MCF 10A (cell line): Measurements from ENCODE around the gene SAMD4A. TPM values are rescaled to one million over a fixed set of nuclear protein-coding genes. Genes with fewer than 3 reads are reported as not detected.

Source experiments
- BruUV-seq: library from RNA; stranded (reverse); fragments of 400-500 nt; replicated peaks from 2 replicates; lab custom pipeline; 2021; lab: Mats Ljungman, UMichigan
- CTCF ChIA-PET: fragments of 300-600 bp; sonication (Branson Sonifier 250); formaldehyde crosslinking; extraction: SDS; loops from one replicate; lab custom pipeline; 2021; ENCODE audit warnings: antibody characterized with exemption, inconsistent platforms; lab: Yijun Ruan, JAX
- POLR2A ChIA-PET: fragments of 300-600, 350-650 bp; sonication (Branson Sonifier 250); formaldehyde crosslinking; extraction: SDS; loops from one replicate; lab custom pipeline; 2020; ENCODE audit warnings: antibody characterized with exemption, inconsistent platforms; lab: Yijun Ruan, JAX
- DNase-seq: peaks from one replicate; pipeline ENCODE4 v3.0.0-alpha.2; 2018; ENCODE audit not compliant: unreplicated experiment
- H3K27ac Mint-ChIP-seq: one replicate; pipeline ENCODE4 v1.8.0; 2022; ENCODE audit warnings: mild to moderate bottlenecking, low read depth, mixed read lengths; ENCODE audit not compliant: unreplicated experiment
- H3K27me3 Mint-ChIP-seq: one replicate; pipeline ENCODE4 v1.8.0; 2022; ENCODE audit warnings: mixed read lengths; ENCODE audit not compliant: insufficient read depth, unreplicated experiment
- H3K36me3 Mint-ChIP-seq: one replicate; pipeline ENCODE4 v1.8.0; 2022; ENCODE audit warnings: mild to moderate bottlenecking, moderate library complexity, mixed read lengths; ENCODE audit not compliant: insufficient read depth, unreplicated experiment
- H3K4me1 Mint-ChIP-seq: one replicate; pipeline ENCODE4 v1.8.0; 2022; ENCODE audit warnings: mixed read lengths; ENCODE audit not compliant: insufficient read depth, unreplicated experiment
- H3K4me3 Mint-ChIP-seq: one replicate; pipeline ENCODE4 v1.8.0; 2022; ENCODE audit warnings: mild to moderate bottlenecking, moderate library complexity, mixed read lengths; ENCODE audit not compliant: unreplicated experiment
- H3K9me3 Mint-ChIP-seq: one replicate; pipeline ENCODE4 v1.8.0; 2022; ENCODE audit warnings: mixed read lengths; ENCODE audit not compliant: unreplicated experiment
- intact Hi-C: fragments of 100-400 bp; cut with micrococcal nuclease; formaldehyde crosslinking; loops from 2 replicates; pipeline ENCODE4 v1.14.1; 2022
- total RNA-seq: library from RNA; stranded (reverse); gene quantifications from 2 replicates; pipeline ENCODE4 v1.2.3, GENCODE V29; 2022
- TF ChIP-seq, protein P1 (sequence below): fragments of 200-600 bp; IDR thresholded peaks from one replicate; pipeline ENCODE4 v1.8.0; 2022; ENCODE audit warnings: antibody characterized with exemption, mild to moderate bottlenecking; ENCODE audit not compliant: unreplicated experiment

The SAMD4A gene
- total RNA-seq, 1 experiment from 2014 or later, result 63.5 TPM

DNA sequence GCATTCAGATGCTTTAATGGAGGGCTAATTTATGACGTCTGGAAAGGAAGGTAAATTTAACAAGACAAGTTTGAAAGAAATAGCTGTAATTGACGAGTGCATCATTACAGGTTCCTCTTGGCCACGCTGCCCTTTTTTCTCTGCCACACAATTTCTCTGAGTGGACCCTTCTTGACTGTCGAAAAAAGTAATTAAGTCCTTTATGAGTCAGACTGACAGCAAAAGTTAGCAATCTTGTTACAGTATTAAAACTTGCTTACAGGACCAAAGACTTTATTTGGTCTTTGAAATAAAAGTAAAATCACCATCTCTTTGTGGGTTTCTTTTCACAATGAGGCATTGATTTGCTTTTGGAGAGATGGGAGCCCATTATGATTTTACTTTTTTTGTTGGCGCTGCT lies 42.6 kb downstream of the SAMD4A start:
- no peaks in the 10 kb centered on the region for H3K36me3 Mint-ChIP-seq
- H3K4me1 Mint-ChIP-seq, result peaks cover 26% of the 10 kb centered on the region
- CTCF ChIA-PET, result no interaction called here
- POLR2A ChIA-PET, result interaction anchor here (1.6 kb wide), 1 partner anchor 44 kb away, joined by 3 read pairs; no protein-coding TSS in a partner anchor
- H3K4me3 Mint-ChIP-seq, result no peak overlapping the region
- no TSS peak for BruUV-seq
- TF ChIP-seq, protein P1, sequence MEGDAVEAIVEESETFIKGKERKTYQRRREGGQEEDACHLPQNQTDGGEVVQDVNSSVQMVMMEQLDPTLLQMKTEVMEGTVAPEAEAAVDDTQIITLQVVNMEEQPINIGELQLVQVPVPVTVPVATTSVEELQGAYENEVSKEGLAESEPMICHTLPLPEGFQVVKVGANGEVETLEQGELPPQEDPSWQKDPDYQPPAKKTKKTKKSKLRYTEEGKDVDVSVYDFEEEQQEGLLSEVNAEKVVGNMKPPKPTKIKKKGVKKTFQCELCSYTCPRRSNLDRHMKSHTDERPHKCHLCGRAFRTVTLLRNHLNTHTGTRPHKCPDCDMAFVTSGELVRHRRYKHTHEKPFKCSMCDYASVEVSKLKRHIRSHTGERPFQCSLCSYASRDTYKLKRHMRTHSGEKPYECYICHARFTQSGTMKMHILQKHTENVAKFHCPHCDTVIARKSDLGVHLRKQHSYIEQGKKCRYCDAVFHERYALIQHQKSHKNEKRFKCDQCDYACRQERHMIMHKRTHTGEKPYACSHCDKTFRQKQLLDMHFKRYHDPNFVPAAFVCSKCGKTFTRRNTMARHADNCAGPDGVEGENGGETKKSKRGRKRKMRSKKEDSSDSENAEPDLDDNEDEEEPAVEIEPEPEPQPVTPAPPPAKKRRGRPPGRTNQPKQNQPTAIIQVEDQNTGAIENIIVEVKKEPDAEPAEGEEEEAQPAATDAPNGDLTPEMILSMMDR, result no peak
- no peak for DNase-seq
- peaks cover 7% of the 10 kb centered on the region for H3K9me3 Mint-ChIP-seq
- no peak overlapping the region for H3K27ac Mint-ChIP-seq
- intact Hi-C loops, result no loop called here
- no peaks in the 10 kb centered on the region for H3K27me3 Mint-ChIP-seq

- intact Hi-C loops, result no loop called here
- DNase-seq, result no peak
- CTCF ChIA-PET, result interaction anchor here (0.6 to 1.1 kb wide), 2 partner anchors 19 to 203 kb away, joined by 3 read pairs; no protein-coding TSS in a partner anchor
- TF ChIP-seq, protein P1, result no peak
- Mint-ChIP-seq H3K4me1 (peaks cover 26% of the 10 kb centered on the region), H3K36me3 (no peaks in the 10 kb centered on the region), H3K27me3 (no peaks in the 10 kb centered on the region), H3K4me3 (no peak overlapping the region), H3K27ac (no peak overlapping the region), H3K9me3 (peaks cover 7% of the 10 kb centered on the region)
- no TSS peak for BruUV-seq
- POLR2A ChIA-PET, result interaction anchor here (0.6 to 1.3 kb wide), 5 partner anchors 10 to 80 kb away, joined by 3 to 4 read pairs (median 3); no protein-coding TSS in a partner anchor
Measured at GRCh38 chr14:54610051-54610977, 43.4 kb downstream of the SAMD4A start.

- Mint-ChIP-seq H3K27me3 (no peaks in the 10 kb centered on the region), H3K27ac (no peak overlapping the region), H3K36me3 (no peaks in the 10 kb centered on the region), H3K4me3 (no peak overlapping the region), H3K9me3 (no peaks in the 10 kb centered on the region), H3K4me1 (peaks cover 17% of the 10 kb centered on the region)
- no TSS peak for BruUV-seq
- ChIA-PET POLR2A (no interaction called here), CTCF (no interaction called here)
- TF ChIP-seq, protein P1, result no peak
- no peak for DNase-seq
- intact Hi-C loops, result no loop called here
Measured at GRCh38 chr14:54614296-54614695, 47.4 kb downstream of the SAMD4A start.

DNA sequence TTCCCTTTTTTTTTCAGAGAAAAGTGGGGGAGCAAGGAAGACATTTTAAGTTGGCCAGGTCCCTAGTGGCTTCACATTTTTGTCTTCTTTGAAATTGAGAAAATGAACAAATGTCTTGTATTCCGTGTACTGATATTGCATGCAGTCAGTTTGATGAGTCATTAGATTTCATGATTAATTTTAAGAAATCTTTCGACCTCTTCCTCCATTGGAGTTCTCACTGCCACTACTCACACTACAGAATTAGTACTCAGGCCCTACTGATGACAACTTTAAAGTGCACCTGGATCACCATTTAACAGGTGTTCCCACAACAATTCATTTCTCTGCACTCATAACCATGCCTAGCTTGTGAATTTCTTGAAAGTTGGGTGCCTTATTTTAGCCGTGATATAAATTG lies 50.5 kb downstream of the SAMD4A start:
- TF ChIP-seq, protein P1, result no peak
- H3K9me3 Mint-ChIP-seq, result no peaks in the 10 kb centered on the region
- no peaks in the 10 kb centered on the region for H3K27me3 Mint-ChIP-seq
- ChIA-PET POLR2A (interaction anchor here (0.7 to 0.9 kb wide), 2 partner anchors 14 to 131 kb away, joined by 3 read pairs; no protein-coding TSS in a partner anchor), CTCF (no interaction called here)
- peak; percentile 36 for DNase-seq
- H3K4me3 Mint-ChIP-seq, result no peak overlapping the region
- intact Hi-C loops, result no loop called here
- peaks cover 13% of the 10 kb centered on the region for H3K4me1 Mint-ChIP-seq
- BruUV-seq, result no TSS peak
- no peaks in the 10 kb centered on the region for H3K36me3 Mint-ChIP-seq
- H3K27ac Mint-ChIP-seq, result peak overlapping the region; percentile 23
